Activated CD4-positive, alpha-beta T cell treated with anti-CD3 and anti-CD28 coated beads for 36 hours (primary cell): ENCODE results near the gene ERN1. TPM values are rescaled to one million over a fixed set of nuclear protein-coding genes. Genes with fewer than 3 reads are reported as not detected.

Source experiments
- ATAC-seq: fragments of 200-7000 bp; cut with Tn5 transposase; one replicate; pipeline ENCODE4 v1.10.0; 2021; ENCODE audit warnings: mild to moderate bottlenecking, moderate library complexity
- CTCF ChIA-PET: fragments of 350-600 bp; sonication (Branson Sonifier 250); formaldehyde crosslinking; loops from one replicate; lab custom pipeline; 2021; ENCODE audit warnings: antibody characterized with exemption; lab: Charles Lee
- POLR2A ChIA-PET: fragments of 350-600 bp; sonication (Branson Sonifier 250); formaldehyde crosslinking; loops from one replicate; lab custom pipeline; 2021; ENCODE audit warnings: antibody characterized with exemption, inconsistent platforms; lab: Charles Lee
- DNase-seq: peaks from one replicate; pipeline ENCODE4 v3.0.0-alpha.2; 2020
- H3K27ac Mint-ChIP-seq: one replicate; pipeline ENCODE4 v1.8.0; 2021; ENCODE audit warnings: mixed read lengths
- H3K27me3 Mint-ChIP-seq: one replicate; pipeline ENCODE4 v1.8.0; 2021; ENCODE audit warnings: mixed read lengths
- H3K36me3 Mint-ChIP-seq: one replicate; pipeline ENCODE4 v1.8.0; 2021; ENCODE audit warnings: low read depth, mixed read lengths
- H3K4me1 Mint-ChIP-seq: one replicate; pipeline ENCODE4 v1.8.0; 2021; ENCODE audit warnings: mixed read lengths
- H3K4me3 Mint-ChIP-seq: one replicate; pipeline ENCODE4 v1.8.0; 2021; ENCODE audit warnings: mild to moderate bottlenecking, moderate library complexity, mixed read lengths
- H3K9me3 Mint-ChIP-seq: one replicate; pipeline ENCODE4 v1.8.0; 2021; ENCODE audit warnings: low read depth, mixed read lengths
- intact Hi-C, 2 experiments: fragments of 100-400 bp; cut with DNase I in 1 of 2; cut with micrococcal nuclease in 1 of 2; formaldehyde crosslinking; loops; one replicate each; pipeline versions ENCODE4 v1.14.2 to v1.15.1; 2022 to 2024; cut with DNase I, micrococcal nuclease
- total RNA-seq, 2 experiments: library from RNA; stranded (reverse); gene quantifications; one replicate each; pipeline ENCODE4 v1.2.3, GENCODE V29; 2021

ERN1 gene
- total RNA-seq, 2 experiments from 2014 or later, result 23.7 to 26.8 TPM

DNA sequence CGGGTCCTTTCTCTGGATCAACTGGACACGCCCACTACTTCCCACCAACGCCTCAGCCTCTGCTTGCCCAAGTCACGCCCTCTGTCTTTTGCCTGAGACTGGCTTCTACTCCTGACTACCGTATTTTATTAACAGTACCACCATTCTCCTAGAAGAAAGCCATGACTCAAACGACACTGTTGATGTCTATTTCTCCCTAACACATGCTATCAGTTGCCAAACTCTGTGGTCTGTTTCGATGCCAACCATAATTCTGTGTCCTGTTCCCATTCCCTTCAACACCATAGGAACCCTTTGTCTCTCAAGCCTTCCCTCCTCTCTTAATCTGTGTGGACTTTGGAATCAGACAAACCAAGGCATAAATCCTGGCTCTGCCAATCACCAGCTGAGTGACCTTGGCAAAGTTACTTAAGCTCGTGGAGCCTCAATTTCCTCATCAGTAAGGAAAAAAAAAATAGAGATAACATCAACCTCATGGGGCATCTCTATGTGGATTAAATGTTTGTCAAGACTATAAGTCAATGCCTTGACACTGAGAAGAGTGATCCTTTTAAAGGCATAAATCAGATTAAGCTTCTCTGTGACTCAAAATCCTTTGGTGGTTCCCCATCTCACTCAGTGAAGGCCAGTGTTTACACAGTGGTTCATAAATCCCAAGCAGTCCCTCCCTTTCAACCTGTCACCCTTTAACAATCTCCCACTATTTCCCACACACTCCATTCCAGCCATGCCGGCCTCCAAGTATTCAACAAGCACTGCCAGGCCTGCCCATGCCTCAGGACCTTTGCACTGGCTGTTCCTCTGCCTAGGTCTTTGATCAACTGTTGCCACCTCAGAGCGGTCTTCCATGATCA, 45.6 kb downstream of the ERN1 start:
- POLR2A ChIA-PET, result no interaction called here
- intact Hi-C loops, result loop anchor here in 1 of 2 experiments (5.0 kb wide), 1 partner anchor 48 kb away; the partner anchor contains the start of gene ERN1
- H3K4me1 Mint-ChIP-seq, result peaks cover 37% of the 10 kb centered on the region
- no peak for DNase-seq
- H3K27me3 Mint-ChIP-seq, result no peaks in the 10 kb centered on the region
- no peaks in the 10 kb centered on the region for H3K9me3 Mint-ChIP-seq
- no peak overlapping the region for H3K4me3 Mint-ChIP-seq
- H3K27ac Mint-ChIP-seq, result no peak overlapping the region
- CTCF ChIA-PET, result interaction anchor here (0.5 to 5.8 kb wide), 6 partner anchors 19 to 238 kb away, joined by 3 to 30 read pairs (median 6); no protein-coding TSS in a partner anchor
- ATAC-seq, result no peak
- peaks cover 17% of the 10 kb centered on the region for H3K36me3 Mint-ChIP-seq

DNA sequence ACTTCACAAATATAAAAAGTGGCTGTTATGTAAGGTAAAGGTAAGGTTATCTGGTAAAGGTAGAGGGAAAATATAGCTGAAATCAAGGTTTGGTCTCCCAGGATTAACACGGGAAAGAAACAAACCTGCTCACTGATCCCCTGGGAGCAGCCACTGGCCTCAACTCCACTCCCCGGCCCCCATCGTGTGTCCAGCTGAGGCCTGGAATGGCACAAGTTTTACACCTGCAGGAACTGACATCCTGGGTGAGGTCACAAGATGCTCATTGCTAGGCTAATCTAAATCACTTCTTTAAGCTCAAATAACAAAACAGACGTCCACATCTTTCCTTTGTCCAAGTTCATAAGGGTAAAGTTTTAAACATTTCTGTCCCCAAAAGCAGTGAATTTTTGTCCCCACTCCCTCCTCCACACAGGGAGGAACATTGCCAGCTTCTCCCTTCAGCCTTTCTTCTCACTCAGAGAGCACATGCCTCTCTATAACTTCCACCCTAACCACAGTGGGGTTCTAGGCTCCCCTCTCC, 46.3 kb downstream of the ERN1 start:
- Mint-ChIP-seq H3K4me3 (no peak overlapping the region), H3K9me3 (no peaks in the 10 kb centered on the region), H3K36me3 (peaks cover 22% of the 10 kb centered on the region), H3K4me1 (peaks cover 35% of the 10 kb centered on the region), H3K27me3 (no peaks in the 10 kb centered on the region), H3K27ac (no peak overlapping the region)
- ChIA-PET CTCF (interaction anchor here (0.5 to 5.8 kb wide), 5 partner anchors 19 to 238 kb away, joined by 3 to 30 read pairs (median 4); no protein-coding TSS in a partner anchor), POLR2A (no interaction called here)
- no peak for DNase-seq
- ATAC-seq, result no peak
- intact Hi-C loops, result loop anchor here in 1 of 2 experiments (2.0 to 5.0 kb wide), 2 partner anchors 17 to 49 kb away; partner anchors contain the start of gene ERN1

DNA sequence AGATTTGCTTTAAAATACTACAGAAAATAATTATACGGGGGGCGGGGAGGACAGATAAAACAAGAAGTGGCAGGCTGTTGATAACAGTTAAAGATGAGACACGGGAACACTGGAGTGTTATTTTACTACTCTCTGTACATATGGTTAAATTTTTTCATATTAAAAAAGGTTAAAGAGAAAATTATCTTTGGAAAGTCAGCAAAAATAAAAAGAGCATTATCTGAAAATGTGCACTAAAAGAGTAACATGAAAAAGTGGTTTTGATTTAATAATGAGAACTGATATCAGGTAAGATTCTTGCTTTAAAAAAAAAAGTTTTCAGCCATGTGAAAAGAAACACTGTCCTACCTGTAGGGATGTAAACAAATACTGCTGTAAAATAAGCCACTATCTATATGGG, 46.9 kb downstream of the ERN1 start:
- ATAC-seq (no peak), DNase-seq (no peak)
- intact Hi-C loops, result loop anchor here in 1 of 2 experiments (2.0 to 5.0 kb wide), 2 partner anchors 16 to 49 kb away; partner anchors contain the start of gene ERN1
- Mint-ChIP-seq H3K27ac (no peak overlapping the region), H3K4me3 (peak overlapping the region; percentile 56), H3K9me3 (no peaks in the 10 kb centered on the region), H3K4me1 (peaks cover 31% of the 10 kb centered on the region), H3K36me3 (peaks cover 24% of the 10 kb centered on the region), H3K27me3 (no peaks in the 10 kb centered on the region)
- POLR2A ChIA-PET, result interaction anchor here (0.9 kb wide), 1 partner anchor 48 kb away, joined by 5 read pairs; no protein-coding TSS in a partner anchor
- CTCF ChIA-PET, result interaction anchor here (1.0 to 5.8 kb wide), 6 partner anchors 10 to 54 kb away, joined by 3 to 30 read pairs (median 4); no protein-coding TSS in a partner anchor

DNA sequence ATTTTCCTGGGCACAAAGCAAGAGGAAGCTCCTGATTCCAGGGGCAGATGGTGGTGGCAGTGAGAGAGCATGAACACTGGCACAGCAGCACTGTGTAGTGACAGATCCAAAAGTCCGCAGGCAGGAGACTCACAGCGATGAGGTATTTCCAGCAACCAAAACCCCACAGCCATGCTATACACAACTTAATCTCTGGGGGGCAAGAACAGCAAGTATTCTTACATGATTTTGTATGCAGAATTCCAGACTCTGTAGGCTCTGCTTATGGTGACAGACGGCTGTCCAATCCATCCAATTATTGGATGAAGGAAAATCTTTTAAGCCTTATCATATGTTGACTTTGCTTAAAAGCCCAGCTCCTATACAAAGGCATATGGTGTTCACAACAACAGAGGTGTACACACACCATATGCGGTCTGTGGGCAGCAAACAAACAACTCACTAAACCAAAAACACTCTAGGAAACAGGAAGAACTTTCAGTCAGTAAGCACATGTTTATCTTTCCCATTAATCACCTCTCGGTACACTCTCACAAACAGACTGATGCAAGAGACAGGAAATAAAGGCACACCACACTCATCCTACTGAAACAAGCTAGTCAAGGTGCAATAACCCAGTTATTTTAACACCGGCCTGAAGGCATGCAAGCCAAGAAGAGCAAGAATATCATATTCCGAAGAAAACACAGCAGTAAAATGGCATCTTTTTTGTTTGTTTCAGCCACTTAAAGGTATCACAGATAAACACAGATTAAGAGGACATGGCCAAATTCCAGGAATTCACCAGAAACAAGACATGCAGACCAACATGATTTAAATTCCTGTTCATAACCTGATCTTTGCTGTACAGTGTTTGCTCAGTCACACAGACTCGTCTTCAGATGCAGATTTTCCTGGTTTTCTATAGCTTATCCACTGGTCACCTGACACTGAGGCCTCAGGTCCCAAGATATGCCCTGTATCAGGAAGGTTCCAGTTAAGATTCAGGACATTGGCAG, 47.8 kb downstream of the ERN1 start:
- POLR2A ChIA-PET, result interaction anchor here (0.5 to 1.2 kb wide), 4 partner anchors 34 to 124 kb away, joined by 3 to 8 read pairs (median 4); no protein-coding TSS in a partner anchor
- intact Hi-C loops, result loop anchor here (1.0 to 5.0 kb wide), 5 partner anchors 15 to 50 kb away; partner anchors contain the start of gene ERN1 (in 2 of the 2)

DNA sequence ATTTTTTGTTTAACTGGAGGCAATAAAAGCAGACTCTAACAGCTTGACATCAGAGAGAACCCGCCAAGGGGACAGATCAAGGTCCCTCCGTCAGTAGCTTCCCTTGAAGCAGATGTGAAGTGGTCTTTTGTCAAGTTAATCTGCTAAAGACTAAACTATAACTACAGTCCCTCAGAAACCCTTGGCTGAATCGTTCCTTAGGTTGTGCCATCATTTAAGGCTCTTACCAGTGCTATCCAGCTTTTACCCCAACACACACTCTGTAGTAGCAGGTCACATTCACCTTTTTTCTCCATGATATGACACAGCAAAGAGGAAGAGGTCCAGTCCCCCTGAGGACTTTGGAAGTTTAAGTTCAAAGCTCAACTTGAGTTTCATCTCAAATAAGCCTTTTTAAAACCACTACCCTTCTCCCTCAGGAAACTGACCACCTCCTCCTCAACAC, 49.7 kb downstream of the ERN1 start:
- DNase-seq, result no peak
- H3K27ac Mint-ChIP-seq, result peak overlapping the region; percentile 5
- peaks cover 40% of the 10 kb centered on the region for H3K4me1 Mint-ChIP-seq
- intact Hi-C loops, result loop anchor here in 1 of 2 experiments (5.0 kb wide), 1 partner anchor 52 kb away; the partner anchor contains the start of gene ERN1
- POLR2A ChIA-PET, result interaction anchor here (0.7 kb wide), 1 partner anchor 50 kb away, joined by 3 read pairs; the partner anchor contains the start of gene ERN1
- H3K27me3 Mint-ChIP-seq, result no peaks in the 10 kb centered on the region
- peaks cover 42% of the 10 kb centered on the region for H3K36me3 Mint-ChIP-seq
- H3K4me3 Mint-ChIP-seq, result no peak overlapping the region
- no peak for ATAC-seq
- no peaks in the 10 kb centered on the region for H3K9me3 Mint-ChIP-seq
- CTCF ChIA-PET, result interaction anchor here (0.5 to 5.8 kb wide), 8 partner anchors 11 to 217 kb away, joined by 3 to 30 read pairs (median 5); no protein-coding TSS in a partner anchor

More for the DNA sequence above, 47.8 kb downstream of the ERN1 start:
- no peak overlapping the region for H3K27ac Mint-ChIP-seq
- DNase-seq, result peak; percentile 65
- peak overlapping the region; percentile 56 for H3K4me3 Mint-ChIP-seq
- peak; percentile 87 for ATAC-seq
- no peaks in the 10 kb centered on the region for H3K9me3 Mint-ChIP-seq
- CTCF ChIA-PET, result interaction anchor here (0.7 to 5.8 kb wide), 12 partner anchors 11 to 56 kb away, joined by 3 to 30 read pairs (median 4); no protein-coding TSS in a partner anchor
- no peaks in the 10 kb centered on the region for H3K27me3 Mint-ChIP-seq
- peaks cover 28% of the 10 kb centered on the region for H3K4me1 Mint-ChIP-seq
- H3K36me3 Mint-ChIP-seq, result peaks cover 30% of the 10 kb centered on the region

DNA sequence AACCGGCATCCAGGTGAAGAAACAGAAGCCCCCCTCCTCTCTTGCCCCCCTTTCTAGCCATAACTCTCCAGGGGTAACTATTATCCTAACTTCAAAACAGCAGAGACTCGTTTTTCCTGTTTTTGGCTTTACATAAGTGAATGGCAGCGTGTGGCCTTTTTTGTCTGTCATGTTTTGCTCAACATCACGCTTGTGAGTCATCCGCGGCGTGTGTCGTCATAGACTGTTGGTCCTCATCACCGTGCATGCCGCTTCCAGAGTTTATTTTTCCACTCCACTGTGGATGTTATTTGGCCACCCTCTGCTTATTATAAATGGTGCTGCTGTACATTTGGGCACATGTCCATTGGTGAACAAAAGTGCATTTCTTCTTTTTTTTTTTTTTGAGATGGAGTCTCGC, 52.6 kb downstream of the ERN1 start:
- Mint-ChIP-seq H3K27ac (peak overlapping the region; percentile 62), H3K4me3 (no peak overlapping the region), H3K27me3 (no peaks in the 10 kb centered on the region), H3K9me3 (no peaks in the 10 kb centered on the region), H3K4me1 (peaks cover 40% of the 10 kb centered on the region), H3K36me3 (peaks cover 54% of the 10 kb centered on the region)
- CTCF ChIA-PET, result interaction anchor here (0.6 to 4.3 kb wide), 3 partner anchors 20 to 56 kb away, joined by 3 to 20 read pairs (median 3); no protein-coding TSS in a partner anchor
- ATAC-seq (no peak), DNase-seq (peak; percentile 43)
- POLR2A ChIA-PET, result no interaction called here
- intact Hi-C loops, result no loop called here

DNA sequence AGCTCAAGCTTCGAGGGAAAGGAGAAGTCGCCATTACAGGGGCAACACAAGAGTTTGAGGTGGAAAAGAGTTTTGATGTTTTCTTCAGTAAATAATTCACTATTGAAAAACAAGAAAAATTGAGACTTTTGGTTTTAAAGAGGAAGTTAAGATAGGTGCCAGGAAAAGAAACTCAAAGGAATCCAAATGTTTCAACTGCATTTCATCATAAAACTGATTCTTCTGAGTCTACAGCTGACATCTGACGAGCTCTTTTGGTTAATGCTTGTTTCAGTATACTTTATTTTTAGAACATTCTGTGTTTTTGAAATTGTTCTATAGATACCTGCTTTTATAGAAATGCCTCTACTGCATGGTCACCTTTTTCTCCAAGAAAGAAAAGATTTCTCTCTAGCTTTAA, 54.0 kb downstream of the ERN1 start:
- Mint-ChIP-seq H3K4me3 (no peak overlapping the region), H3K4me1 (peaks cover 39% of the 10 kb centered on the region), H3K27me3 (no peaks in the 10 kb centered on the region), H3K36me3 (peaks cover 59% of the 10 kb centered on the region), H3K27ac (peak overlapping the region; percentile 85), H3K9me3 (no peaks in the 10 kb centered on the region)
- ATAC-seq (peak; percentile 18), DNase-seq (no peak)
- intact Hi-C loops, result no loop called here
- ChIA-PET CTCF (interaction anchor here (0.6 to 4.3 kb wide), 8 partner anchors 9 to 565 kb away, joined by 3 to 20 read pairs (median 4); no protein-coding TSS in a partner anchor), POLR2A (interaction anchor here (0.7 kb wide), 1 partner anchor 257 kb away, joined by 3 read pairs; no protein-coding TSS in a partner anchor)

DNA sequence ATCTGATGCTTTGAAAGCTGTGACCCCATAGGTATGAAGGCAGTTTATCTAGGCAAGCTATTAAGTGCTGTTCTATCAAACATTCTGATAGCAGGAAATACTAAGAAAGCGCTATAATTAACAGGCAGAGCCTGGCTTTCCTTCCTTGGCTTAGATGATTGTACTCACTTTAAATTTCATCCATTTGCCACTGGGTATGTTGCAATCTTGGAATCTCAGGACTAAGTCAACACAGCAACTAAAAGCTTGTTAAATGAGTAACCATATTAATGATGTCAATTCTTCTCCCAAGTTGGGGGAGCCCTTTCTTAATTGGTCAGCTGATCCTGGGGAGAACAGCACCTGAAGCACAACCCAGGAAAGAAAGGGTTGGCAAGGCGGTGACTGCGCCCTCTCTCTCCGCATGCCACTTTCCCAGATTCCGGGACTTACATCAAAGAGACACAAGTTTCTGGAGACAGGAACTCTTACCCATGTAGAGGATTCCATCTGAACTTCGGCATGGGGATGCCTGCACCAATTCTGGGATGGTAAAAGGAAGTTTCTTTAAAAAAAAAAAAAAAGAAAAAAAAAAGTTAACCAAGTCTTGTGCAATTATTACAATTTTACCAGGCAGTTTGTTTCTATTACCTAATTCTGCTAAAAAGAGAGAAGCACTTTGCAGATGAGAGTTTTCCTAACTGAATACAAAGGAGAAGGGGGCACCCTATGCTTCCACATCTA, 55.1 kb downstream of the ERN1 start:
- intact Hi-C loops, result no loop called here
- Mint-ChIP-seq H3K27me3 (no peaks in the 10 kb centered on the region), H3K36me3 (peaks cover 65% of the 10 kb centered on the region), H3K27ac (peak overlapping the region; percentile 85), H3K4me3 (no peak overlapping the region), H3K9me3 (peaks cover 4% of the 10 kb centered on the region), H3K4me1 (peaks cover 30% of the 10 kb centered on the region)
- ChIA-PET POLR2A (no interaction called here), CTCF (interaction anchor here (0.9 to 4.3 kb wide), 11 partner anchors 11 to 120 kb away, joined by 3 to 20 read pairs (median 4); partner anchors contain the start of gene ERN1)
- DNase-seq (no peak), ATAC-seq (no peak)

DNA sequence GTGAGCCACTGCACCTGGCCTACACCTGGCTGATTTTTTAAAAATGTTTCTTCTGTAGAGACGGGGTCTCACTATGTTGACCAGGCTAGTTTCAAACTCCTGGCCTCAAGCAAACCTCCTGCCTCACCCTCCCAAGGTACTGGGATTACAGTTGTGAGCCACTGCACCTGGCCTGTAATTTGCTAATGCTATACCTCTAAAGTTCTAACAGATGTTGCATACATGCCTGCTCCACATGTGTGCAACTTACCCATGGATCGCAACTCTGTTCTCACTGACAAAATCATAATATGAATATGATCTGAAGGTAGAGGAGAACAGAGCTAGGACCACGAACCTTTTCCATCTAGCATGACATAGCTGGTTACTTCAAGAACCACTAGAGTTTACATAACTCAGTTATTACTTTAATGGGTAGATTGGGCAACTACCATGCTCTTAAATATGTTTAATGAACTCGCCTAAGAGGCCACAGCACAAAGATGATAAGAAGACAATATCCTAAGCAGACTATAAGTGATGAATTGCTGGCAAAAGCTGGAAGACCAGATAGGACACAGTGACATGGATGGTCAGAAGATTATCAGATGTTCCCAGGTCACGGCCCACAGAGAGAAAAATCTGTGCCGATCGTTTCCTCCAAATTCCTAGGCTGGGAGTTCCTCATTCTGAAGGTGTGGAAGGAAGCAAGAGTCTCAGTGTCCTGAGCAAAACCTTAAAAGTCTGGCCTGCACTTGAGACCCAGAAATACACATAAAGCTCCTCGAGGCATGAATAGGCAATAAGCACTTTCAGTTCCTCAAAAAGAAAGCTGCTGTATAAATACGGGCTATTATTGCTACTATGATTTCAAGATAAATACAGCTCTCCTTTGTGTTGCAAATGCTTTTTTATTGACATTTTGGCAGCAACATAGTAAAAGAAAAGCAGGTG, 55.9 kb downstream of the ERN1 start:
- intact Hi-C loops, result no loop called here
- peaks cover 24% of the 10 kb centered on the region for H3K4me1 Mint-ChIP-seq
- POLR2A ChIA-PET, result no interaction called here

More for the DNA sequence above, 55.9 kb downstream of the ERN1 start:
- peaks cover 12% of the 10 kb centered on the region for H3K9me3 Mint-ChIP-seq
- no peaks in the 10 kb centered on the region for H3K27me3 Mint-ChIP-seq
- ATAC-seq (no peak), DNase-seq (no peak)
- H3K27ac Mint-ChIP-seq, result peak overlapping the region; percentile 27
- H3K4me3 Mint-ChIP-seq, result no peak overlapping the region
- CTCF ChIA-PET, result interaction anchor here (0.9 to 4.3 kb wide), 10 partner anchors 10 to 121 kb away, joined by 3 to 20 read pairs (median 4); partner anchors contain the start of gene ERN1
- peaks cover 70% of the 10 kb centered on the region for H3K36me3 Mint-ChIP-seq
